GM10266 (cell line): ENCODE data around the gene AMPH.

Experiments used
- DNase-seq: peaks from one replicate; pipeline ENCODE4 v3.0.0; 2012; ENCODE audit errors: extremely low spot score
- CTCF ChIP-seq: IDR thresholded peaks from 2 replicates; pipeline ENCODE4 v1.5.1; 2012; ENCODE audit warnings: mild to moderate bottlenecking, low read depth; ENCODE audit not compliant: control insufficient read depth, insufficient read depth; ENCODE audit errors: missing control alignments

The AMPH gene

GRCh38 chr7:38558761-38559345 is 72.3 kb downstream of the AMPH start:
- DNase-seq: no peak
- TF ChIP-seq CTCF: no peak

- no peak for TF ChIP-seq CTCF
- DNase-seq: no peak
Observed at GRCh38 chr7:38554586-38554985, 76.6 kb downstream of the AMPH start.

GRCh38 chr7:38550836-38551235 is 80.3 kb downstream of the AMPH start:
- no peak for TF ChIP-seq CTCF
- DNase-seq: no peak

GRCh38 chr7:38548605-38549004 is 82.6 kb downstream of the AMPH start:
- DNase-seq: no peak
- no peak for TF ChIP-seq CTCF

- no peak for DNase-seq
- no peak for TF ChIP-seq CTCF
Observed at GRCh38 chr7:38546763-38547162, 84.4 kb downstream of the AMPH start.

GRCh38 chr7:38545977-38546376 is 85.2 kb downstream of the AMPH start:
- TF ChIP-seq CTCF: no peak
- DNase-seq: no peak

GRCh38 chr7:38542156-38542555 is 89.0 kb downstream of the AMPH start:
- no peak for DNase-seq
- no peak for TF ChIP-seq CTCF
